ENCODE results near the gene UBLCP1.
"Not testable (repeated sequence)": the region's sequence is repeated elsewhere in the genome, so short reads cannot be mapped to it uniquely, and the experiment has no call there.

The UBLCP1 gene

DNA sequence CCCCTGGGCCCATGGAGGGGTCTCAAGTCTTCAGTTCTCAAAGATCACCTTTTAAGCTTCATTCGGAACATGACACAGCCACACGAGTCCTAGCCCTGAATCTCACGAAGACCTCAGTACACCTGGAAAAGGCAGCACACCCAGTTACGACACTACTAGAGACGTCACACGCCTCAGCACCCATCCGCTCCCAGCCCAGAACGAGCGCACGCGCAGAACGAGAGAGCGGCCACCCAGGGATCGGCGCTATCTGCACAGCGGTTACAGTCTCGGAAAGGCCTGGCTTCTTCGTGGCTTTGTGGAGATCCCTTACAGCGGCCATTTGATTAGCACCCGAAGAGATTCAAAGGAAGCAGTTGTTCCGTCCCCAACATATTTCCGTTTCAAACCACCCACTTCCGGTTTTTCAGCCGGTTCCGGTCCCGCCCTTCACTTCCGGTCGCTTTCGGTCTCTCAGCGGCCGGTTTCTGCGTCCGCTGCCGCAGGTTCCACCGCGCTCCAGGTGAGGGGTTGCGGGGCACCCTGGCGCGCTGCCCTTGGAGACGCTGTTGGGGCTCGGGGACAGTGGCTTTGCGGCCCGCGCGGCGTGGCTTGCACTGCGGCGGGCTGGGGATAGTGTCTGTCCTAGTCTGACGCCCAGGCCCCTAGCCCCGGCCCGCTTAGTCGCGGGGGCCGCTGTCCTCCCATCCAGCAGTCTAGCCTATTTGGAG, at the start of gene UBLCP1:
TSS of gene UBLCP1 (plus strand) at position 432 of the 710 bp plus-strand sequence. CDS start 5,626 bp downstream, outside the sequence.
- peak; percentile 58 for DNase-seq (ENCODE audit: low spot score)

DNA sequence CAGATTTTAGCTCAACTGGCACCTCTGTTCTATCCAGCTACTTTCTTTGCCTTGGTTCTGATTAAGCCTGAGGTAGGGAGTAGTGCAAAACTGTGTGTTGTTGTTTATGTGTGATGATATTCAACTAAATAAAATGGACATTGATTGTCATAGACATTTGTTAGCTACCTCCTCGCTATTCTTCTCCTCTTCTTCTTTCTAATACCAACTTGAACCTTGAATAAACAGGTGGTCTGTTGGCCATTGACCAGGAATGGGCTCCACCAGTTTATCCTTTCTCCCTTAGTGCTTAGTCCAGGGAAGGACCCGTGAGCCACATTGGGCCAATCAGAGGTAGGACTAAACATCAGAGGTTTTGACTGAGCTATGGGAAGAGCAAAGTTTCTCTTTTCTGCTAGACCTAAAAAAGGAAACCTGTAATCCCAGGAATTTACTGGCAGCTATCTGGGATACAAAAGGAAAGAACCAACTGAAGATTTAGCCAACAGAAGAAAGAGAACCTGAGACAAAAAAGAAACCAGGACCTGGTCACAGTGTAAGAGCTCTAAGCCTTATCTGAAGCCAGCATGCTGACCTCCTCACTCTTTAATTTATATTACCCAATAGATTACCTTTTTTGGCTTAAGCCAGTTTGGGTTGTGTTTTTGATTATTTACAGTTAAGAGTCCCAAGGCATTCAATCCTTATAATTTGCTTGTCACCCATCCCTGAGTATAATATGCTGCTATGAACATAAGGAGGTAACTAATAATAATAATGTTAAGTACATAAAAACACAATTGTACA, 48.4 kb upstream of the UBLCP1 start:
- no peak for DNase-seq (ENCODE audit: low spot score)

DNA sequence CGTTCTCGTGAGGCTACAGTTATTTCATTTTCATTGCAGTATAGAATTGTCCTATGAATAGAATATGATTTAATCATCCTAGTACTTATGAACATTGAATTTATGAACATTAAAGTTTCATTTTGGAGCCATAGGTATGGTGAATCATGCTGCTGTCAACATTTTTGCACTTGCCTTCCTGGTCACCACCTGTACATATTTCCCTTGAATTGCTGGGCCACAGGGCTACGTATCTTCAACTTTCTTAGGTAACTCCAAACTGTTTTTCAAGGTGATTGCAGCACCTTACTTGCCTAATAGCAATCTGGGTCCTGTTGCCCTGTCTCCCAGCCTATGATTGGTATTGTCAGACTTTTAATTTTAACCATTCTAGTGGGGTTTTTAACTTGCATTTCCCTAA, 47.2 kb upstream of the UBLCP1 start:
- no peak for DNase-seq (ENCODE audit: low spot score)

DNA sequence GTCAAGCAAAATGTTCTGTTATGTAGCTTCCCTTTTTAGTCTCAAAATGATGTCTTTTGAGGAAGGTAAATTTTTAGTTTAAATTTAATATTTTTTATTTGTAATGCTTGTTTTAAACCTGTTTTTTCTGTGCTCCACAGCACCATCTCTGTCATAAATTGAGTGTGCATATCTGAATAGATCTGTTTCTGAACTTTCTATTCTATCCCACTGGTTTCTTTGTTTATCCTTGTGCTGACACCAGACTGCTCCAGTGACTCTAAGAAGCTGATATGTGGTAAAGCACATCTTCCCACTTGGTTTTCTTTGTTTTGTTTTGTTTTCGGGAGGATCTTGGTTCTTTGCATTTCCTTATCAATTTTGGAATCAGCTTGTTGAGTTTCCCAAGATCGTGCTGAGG, 46.6 kb upstream of the UBLCP1 start:
- no peak for DNase-seq (ENCODE audit: low spot score)

GRCh38 chr5:159217236-159217635, 45.9 kb upstream of the UBLCP1 start:
- DNase-seq (ENCODE audit: low spot score) = no peak

DNA sequence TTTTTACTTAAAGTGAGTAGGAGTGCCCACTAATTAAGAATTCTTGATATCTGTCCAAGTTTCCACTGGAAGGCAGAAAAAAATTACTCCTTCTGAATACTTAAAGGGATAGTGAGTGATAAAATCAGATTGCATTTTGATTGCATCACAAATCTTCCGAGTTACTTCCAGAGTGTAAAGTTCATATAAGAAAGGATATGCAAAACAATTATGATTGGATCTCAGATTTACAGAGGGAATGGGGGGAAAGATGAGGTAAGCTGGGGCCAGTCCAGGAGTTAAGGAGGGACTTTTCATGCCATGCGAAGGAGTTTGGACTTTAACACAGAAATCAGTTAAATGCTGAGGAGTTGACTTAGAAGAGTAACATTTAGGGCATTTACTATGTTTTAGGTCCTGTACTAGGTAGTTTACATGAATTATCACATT, 44.5 kb upstream of the UBLCP1 start:
- no peak for DNase-seq (ENCODE audit: low spot score)

DNA sequence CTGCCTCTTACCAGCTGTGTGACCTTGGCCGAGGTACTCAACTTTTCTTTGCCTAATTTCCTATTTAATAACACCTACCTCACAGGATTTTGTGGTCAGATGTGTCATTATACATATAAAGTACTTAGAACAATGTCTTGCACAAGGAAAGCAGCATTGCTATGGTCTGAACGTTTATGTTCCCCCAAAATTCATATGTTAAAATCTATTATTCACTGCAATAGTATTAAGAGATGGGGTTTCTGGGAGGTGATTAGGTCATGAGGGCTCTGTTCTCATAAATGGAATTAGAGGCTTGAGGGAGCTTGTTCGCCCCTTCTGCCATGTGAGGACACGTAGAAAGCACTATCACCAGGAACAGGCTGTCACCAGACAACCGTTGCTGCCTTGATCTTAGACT, 42.9 kb upstream of the UBLCP1 start:
- no peak for DNase-seq (ENCODE audit: low spot score)

DNA sequence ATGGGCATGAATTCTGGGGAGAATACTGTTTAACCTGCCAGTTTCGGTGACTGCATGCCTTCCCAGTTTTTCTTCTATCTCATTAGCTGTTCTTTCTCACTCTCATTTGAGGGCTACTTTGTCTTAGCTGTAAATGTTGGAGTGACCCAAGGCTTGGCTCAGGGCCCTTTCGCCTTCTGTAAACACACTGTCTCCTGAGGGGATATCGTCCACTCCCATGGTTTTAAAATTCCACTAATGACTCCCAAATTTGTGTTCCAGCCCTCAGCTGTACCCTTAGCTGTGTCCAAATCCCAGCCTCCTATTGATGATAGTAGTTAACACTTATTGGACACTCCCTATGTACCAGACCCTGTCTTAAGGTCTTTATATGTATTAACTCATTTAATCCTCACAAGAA, 39.6 kb upstream of the UBLCP1 start:
- DNase-seq (ENCODE audit: low spot score) = no peak

DNA sequence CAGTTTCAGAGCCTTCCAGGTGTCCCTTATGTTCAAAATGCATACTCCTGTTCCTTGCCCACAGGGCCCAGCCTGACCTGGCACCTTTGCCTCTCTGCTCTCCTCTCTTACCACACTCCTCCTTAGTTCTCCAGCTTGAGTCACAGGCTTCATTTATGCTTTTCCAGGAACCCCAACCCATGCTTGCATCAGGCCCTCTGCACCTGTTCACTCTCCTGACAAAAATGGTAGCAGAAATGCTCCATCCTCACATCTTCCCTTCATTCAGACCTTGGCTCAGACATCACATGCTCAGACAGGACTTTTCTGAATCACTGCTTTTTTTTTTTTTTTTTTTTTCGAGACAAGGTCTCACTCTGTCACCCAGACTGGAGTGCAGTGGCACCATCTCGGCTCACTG, 38.6 kb upstream of the UBLCP1 start:
- DNase-seq (ENCODE audit: low spot score) = no peak

DNA sequence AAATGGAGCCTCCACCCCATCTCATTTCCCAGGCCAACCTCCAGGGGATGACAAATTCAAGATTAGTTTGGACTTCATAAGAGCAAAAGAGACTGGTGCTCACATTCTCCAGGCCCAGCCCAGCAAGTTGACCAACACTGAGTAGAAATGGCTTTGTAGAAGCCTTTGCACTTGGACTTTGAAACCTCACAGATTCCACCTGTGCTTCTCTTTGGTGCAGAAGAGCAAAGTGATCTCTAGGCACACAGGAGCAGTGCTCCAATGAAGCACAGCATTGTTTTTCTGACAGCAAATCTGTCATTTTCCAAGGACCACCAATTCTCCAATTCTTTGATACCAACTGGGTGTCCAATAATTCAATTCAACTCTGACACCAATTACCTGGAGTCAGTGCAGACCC, 36.6 kb upstream of the UBLCP1 start:
- no peak for DNase-seq (ENCODE audit: low spot score)

GRCh38 chr5:159227452-159227851, 35.6 kb upstream of the UBLCP1 start:
- DNase-seq (ENCODE audit: low spot score) = no peak

DNA sequence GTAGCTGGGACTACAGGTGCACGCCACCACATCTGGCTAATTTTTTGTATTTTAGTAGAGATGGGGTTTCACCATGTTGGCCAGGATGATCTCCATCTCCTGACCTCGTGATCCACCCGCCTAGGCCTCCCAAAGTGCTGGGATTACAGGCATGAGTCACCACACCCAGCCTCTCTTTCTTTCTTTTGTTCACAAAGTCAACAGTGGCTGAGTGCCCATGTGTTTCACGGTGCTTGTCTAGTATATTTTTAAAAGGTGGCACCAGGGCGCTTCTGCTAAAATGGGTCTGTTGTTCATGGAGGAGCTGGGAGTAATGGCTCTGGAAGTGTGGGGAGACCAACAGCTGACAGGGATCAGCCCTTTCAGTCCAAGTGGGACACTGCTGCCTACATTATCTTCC, 35.0 kb upstream of the UBLCP1 start:
- DNase-seq (ENCODE audit: low spot score) = not testable (repeated sequence)

DNA sequence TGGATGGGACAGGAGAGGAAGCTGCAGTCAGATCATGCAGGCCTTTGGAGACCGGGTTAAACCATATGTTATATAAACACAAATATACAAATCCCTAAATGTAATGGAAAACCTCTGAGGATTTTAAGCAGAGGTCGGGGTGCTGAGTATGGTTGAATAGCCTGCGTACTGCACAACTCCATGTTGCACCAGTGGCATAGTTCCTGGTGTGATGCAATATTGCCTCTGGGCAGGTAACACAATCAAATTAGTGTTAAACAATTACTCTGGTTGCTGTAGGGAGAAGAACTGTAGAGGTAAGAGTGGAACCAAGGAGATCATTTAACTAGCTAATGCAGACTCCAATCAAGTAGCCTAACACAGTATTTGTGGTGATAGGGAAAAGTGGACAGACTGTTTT, 32.4 kb upstream of the UBLCP1 start:
- no peak for DNase-seq (ENCODE audit: low spot score)

DNA sequence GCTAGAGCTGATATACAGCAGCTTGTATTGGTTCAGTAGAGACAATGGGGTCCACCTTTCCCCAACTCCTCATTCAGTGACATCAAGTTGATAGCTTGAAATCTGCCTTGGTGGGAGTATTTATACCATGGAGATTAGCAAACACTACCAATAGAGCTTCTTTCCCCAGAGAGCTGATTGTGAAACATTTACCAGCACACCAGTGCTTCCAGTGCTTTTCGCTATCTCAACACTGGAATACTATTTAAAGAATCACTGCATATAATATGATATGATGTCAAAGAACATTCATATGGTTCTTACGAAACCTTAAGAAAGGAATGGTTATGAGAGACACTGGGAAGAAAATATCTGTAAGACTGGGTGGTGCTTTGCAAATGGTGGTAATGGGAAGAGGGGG, 31.9 kb upstream of the UBLCP1 start:
- DNase-seq (ENCODE audit: low spot score) = no peak

DNA sequence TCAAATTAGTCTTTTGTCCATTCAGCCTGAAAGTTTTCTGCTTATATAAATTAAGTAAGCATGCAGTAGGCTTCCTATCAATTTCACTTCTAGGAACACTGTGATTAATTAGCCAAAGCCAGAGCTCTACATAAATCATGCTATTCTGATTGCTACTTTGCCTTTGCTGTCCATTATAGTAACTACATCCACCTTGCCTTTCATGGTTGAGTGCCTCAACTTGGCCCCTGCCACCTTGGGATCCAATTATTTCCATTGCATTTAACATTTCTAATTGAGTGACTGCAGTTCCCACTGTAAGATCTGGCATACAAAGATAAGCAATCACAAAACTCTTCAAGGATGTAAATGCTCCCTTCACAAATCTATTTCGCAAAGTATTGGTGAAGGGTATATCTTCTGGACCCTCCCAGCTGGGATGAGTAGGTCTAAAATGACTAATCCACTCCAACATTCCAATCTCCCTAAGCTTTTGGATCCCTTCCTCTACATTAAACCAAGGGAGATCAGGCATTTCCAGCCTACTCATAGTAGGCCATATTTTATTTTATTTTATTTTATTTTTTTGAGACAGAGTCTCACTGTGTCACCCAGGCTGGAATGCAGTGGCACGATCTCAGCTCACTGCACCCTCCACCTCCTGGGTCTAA, 27.1 kb upstream of the UBLCP1 start:
- not testable (repeated sequence) for DNase-seq (ENCODE audit: low spot score)

- peak; percentile 44 for DNase-seq (ENCODE audit: low spot score)
These were observed 22.7 kb upstream of the UBLCP1 start for GRCh38 chr5:159240301-159240870.

GRCh38 chr5:159241946-159242552, 21.0 kb upstream of the UBLCP1 start:
- no peak for DNase-seq (ENCODE audit: low spot score)

GRCh38 chr5:159242656-159243055, 20.4 kb upstream of the UBLCP1 start:
- no peak for DNase-seq (ENCODE audit: low spot score)

GRCh38 chr5:159243385-159243784, 19.7 kb upstream of the UBLCP1 start:
- no peak for DNase-seq (ENCODE audit: low spot score)

DNA sequence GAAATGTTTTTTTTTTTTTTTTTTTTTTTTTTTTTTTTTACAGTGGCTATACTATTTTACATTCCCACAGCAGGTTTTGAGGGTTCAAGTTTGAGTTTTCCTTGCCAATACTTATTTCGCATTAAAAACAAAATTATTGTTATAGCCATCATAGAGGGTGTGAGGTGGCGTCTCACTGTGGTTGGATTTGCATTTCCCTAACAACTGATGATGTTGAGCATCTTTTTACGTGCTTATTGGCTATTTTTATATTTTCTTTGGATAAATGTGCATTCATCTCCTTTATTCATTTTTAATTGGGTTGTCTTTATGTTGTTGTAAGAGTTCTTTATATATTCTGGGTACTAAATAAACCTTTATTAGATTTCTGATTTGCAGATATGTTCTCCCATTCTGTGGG, 18.9 kb upstream of the UBLCP1 start:
- DNase-seq (ENCODE audit: low spot score) = no peak

DNA sequence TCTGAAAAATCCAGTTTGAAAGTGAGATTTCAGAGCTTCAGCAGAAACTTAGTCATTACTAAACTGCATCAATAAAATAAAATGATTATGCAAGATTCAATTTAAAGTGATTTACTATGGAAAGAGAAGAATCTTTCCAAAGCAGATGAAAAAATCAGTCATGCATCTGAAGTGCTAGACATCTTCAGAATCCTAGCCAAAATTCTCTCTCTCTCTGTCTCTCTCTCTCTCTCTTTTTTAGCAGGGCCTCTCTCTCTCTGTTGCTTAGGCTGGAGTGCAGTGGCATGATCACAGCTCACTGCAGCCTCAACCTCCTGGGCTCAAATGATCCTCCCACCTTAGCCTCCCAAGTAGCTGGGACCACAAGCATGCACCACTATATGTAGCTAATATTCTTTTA, 18.2 kb upstream of the UBLCP1 start:
- no peak for DNase-seq (ENCODE audit: low spot score)

- no peak for DNase-seq (ENCODE audit: low spot score)
These were observed 13.9 kb upstream of the UBLCP1 start for GRCh38 chr5:159249158-159249557.
